ENCODE data around the gene EDAR. TPM values are rescaled to one million over a fixed set of nuclear protein-coding genes. Genes with fewer than 3 reads are reported as not detected.

Gene EDAR
- total RNA-seq, 2 donors from 2014 or later, result not detected

DNA sequence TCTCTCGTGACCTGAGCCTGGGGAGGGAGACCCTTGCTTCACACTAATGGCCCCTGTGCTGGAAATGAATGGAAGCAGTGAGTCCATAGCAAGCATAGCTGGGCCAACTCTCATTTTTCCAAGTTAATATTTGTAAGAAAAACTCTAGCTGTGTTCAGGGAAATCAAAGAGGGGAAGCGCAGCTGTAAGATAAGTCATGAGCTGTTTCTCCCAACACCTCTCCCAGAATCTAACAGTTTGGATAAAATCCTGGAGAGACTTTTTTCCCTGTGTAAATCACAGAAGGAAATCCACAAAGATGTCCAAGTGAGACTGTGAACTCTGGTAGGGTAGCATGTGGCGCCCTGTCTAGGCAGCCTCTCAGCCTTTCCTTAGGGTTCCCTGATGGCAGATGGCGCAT lies 27.2 kb downstream of the EDAR start:
- no peak overlapping the region for H3K27ac ChIP-seq
- ATAC-seq (ENCODE audit: insufficient number of reproducible peaks, low FRiP score, low read depth) (no peak), DNase-seq (ENCODE audit: low spot score) (no peak)
- H3K36me3 ChIP-seq, result no peaks in the 10 kb centered on the region
- H3K4me3 ChIP-seq, result no peak overlapping the region
- H3K4me1 ChIP-seq (ENCODE audit: control insufficient read depth in 1 of 2, low read depth in 2 of 2), result no peaks in the 10 kb centered on the region
- H3K27me3 ChIP-seq (replicated peaks; ENCODE audit: insufficient read depth), result no peaks in the 10 kb centered on the region
- no peaks in the 10 kb centered on the region for H3K9me3 ChIP-seq
- TF ChIP-seq, protein P1, sequence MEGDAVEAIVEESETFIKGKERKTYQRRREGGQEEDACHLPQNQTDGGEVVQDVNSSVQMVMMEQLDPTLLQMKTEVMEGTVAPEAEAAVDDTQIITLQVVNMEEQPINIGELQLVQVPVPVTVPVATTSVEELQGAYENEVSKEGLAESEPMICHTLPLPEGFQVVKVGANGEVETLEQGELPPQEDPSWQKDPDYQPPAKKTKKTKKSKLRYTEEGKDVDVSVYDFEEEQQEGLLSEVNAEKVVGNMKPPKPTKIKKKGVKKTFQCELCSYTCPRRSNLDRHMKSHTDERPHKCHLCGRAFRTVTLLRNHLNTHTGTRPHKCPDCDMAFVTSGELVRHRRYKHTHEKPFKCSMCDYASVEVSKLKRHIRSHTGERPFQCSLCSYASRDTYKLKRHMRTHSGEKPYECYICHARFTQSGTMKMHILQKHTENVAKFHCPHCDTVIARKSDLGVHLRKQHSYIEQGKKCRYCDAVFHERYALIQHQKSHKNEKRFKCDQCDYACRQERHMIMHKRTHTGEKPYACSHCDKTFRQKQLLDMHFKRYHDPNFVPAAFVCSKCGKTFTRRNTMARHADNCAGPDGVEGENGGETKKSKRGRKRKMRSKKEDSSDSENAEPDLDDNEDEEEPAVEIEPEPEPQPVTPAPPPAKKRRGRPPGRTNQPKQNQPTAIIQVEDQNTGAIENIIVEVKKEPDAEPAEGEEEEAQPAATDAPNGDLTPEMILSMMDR (IDR thresholded peaks at IDR 0.05), result no peak

GRCh38 chr2:108960006-108960405 lies 29.0 kb downstream of the EDAR start:
- Histone ChIP-seq H3K9me3 (no peaks in the 10 kb centered on the region), H3K4me3 (no peak overlapping the region), H3K27me3 (replicated peaks; ENCODE audit: insufficient read depth) (no peaks in the 10 kb centered on the region), H3K27ac (no peak overlapping the region), H3K4me1 (ENCODE audit: control insufficient read depth in 1 of 2, low read depth in 2 of 2) (no peaks in the 10 kb centered on the region), H3K36me3 (no peaks in the 10 kb centered on the region)
- DNase-seq (ENCODE audit: low spot score) (no peak), ATAC-seq (ENCODE audit: insufficient number of reproducible peaks, low FRiP score, low read depth) (no peak)
- TF ChIP-seq, protein P1 (IDR thresholded peaks at IDR 0.05), result no peak

DNA sequence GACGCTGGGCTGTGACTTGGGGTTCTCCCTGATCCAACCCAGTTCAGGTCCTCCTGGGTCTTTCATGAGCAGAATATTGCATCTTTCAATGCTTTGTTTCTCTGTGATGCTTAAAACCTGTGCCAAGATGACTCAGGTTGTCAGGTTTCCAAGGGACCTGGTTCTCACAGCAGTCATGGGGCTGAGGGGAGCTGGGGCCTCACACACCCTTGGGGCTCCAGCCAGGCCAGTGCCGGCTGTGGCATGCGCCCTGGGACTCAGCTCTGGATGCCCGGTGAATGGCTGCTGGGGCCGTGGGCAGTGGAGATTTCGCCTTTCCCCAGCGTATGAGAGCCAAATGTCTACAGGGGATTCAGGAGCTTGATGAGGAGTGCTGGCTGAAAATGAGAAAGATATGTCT lies 29.6 kb downstream of the EDAR start:
- TF ChIP-seq, protein P1 (IDR thresholded peaks at IDR 0.05), result no peak
- ATAC-seq (ENCODE audit: insufficient number of reproducible peaks, low FRiP score, low read depth) (no peak), DNase-seq (ENCODE audit: low spot score) (no peak)
- H3K36me3 ChIP-seq, result no peaks in the 10 kb centered on the region
- H3K27me3 ChIP-seq (replicated peaks; ENCODE audit: insufficient read depth), result no peaks in the 10 kb centered on the region
- no peak overlapping the region for H3K4me3 ChIP-seq
- H3K4me1 ChIP-seq (ENCODE audit: control insufficient read depth in 1 of 2, low read depth in 2 of 2), result no peaks in the 10 kb centered on the region
- no peaks in the 10 kb centered on the region for H3K9me3 ChIP-seq
- H3K27ac ChIP-seq, result no peak overlapping the region

DNA sequence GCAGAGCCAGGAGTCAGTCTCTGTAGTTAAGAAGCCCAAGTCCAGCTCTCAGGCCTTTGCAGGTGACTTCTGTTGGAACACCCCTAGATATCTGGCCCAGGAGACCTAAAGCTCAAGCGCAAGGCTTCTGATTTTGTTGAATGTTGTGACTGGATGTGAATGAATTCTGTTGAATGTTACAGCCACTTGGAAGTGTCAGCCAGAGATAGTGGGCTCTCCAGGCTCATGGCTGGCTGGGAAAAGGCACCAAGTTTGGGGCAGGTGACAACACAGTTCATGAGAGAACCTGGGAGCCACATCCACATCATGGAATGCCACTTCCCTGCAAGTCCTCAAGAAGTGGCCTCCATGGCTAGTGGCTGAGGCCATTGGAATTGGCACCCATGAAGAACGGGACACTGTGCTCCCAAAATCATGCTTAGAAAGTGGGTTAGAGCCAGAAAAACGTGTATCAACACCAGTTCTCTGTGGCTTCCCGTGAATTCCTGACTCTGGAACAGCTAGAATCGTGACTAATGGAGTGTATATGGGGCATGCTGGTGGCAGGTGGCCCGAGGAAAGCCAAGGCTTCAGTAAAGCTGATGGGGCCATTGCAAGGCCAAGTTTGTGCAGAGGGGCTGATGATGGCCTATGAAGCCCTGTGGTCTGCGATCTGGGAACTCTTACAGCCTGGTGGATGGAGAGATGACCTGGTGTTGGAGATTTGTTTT lies 30.2 kb downstream of the EDAR start:
- TF ChIP-seq, protein P1 (IDR thresholded peaks at IDR 0.05), result no peak
- DNase-seq (ENCODE audit: low spot score) (no peak), ATAC-seq (ENCODE audit: insufficient number of reproducible peaks, low FRiP score, low read depth) (no peak)
- no peaks in the 10 kb centered on the region for H3K36me3 ChIP-seq
- no peak overlapping the region for H3K27ac ChIP-seq
- H3K27me3 ChIP-seq (replicated peaks; ENCODE audit: insufficient read depth), result no peaks in the 10 kb centered on the region
- no peak overlapping the region for H3K4me3 ChIP-seq
- no peaks in the 10 kb centered on the region for H3K9me3 ChIP-seq
- no peaks in the 10 kb centered on the region for H3K4me1 ChIP-seq (ENCODE audit: control insufficient read depth in 1 of 2, low read depth in 2 of 2)

DNA sequence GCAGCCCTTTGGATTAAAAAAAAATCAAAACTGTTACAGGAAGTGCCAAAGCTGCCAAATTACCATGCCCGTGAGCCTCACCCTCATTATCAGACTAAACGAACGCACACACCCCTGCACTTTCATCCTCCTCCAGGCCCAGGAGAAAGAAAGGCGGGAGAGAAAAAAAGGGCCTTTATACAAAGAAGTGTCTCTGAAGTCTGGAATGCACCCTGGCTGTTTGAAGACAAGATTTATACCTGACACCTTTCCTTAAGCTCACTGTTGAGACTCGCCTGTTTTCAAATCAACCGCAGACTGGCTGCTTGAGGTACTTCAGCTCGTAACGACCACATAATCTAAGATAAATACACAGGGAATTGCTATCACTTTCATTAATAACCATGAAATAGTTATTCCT lies 31.0 kb downstream of the EDAR start:
- Histone ChIP-seq H3K27ac (no peak overlapping the region), H3K4me1 (ENCODE audit: control insufficient read depth in 1 of 2, low read depth in 2 of 2) (no peaks in the 10 kb centered on the region), H3K4me3 (no peak overlapping the region), H3K36me3 (no peaks in the 10 kb centered on the region), H3K27me3 (replicated peaks; ENCODE audit: insufficient read depth) (no peaks in the 10 kb centered on the region), H3K9me3 (no peaks in the 10 kb centered on the region)
- ATAC-seq (ENCODE audit: insufficient number of reproducible peaks, low FRiP score, low read depth) (no peak), DNase-seq (ENCODE audit: low spot score) (no peak)
- TF ChIP-seq, protein P1 (IDR thresholded peaks at IDR 0.05), result no peak

Data from thoracic aorta (tissue), 2 donors.